ENCODE data around the gene LRRC71. TPM values are rescaled to one million over a fixed set of nuclear protein-coding genes. Genes with fewer than 3 reads are reported as not detected.

Gene LRRC71
- not detected for total RNA-seq

- DNase-seq (ENCODE audit: low spot score) = no peak
- no peak for ATAC-seq (ENCODE audit: insufficient number of reproducible peaks, low FRiP score, low read depth)
- Histone ChIP-seq H3K27ac (no peak within 1 kb of the TSS), H3K4me1 (ENCODE audit: control insufficient read depth in 1 of 2, low read depth in 2 of 2) (peaks cover 7 to 24% of the 10 kb centered on the region in 2 donors), H3K36me3 (no peaks in the 10 kb centered on the region), H3K27me3 (replicated peaks; ENCODE audit: insufficient read depth) (peaks cover 4% of the 10 kb centered on the region), H3K9me3 (no peaks in the 10 kb centered on the region), H3K4me3 (peak within 1 kb of the TSS; percentile 51)
- TF ChIP-seq CTCF (IDR thresholded peaks at IDR 0.05) = peak; percentile 69
Measured at GRCh38 chr1:156920233-156921052, at the start of gene LRRC71. Gene LRRC71, plus strand, starts transcription at chr1:156920632. Its CDS starts 172 bp downstream, at chr1:156920804.

- no peaks in the 10 kb centered on the region for H3K4me1 ChIP-seq (ENCODE audit: control insufficient read depth in 1 of 2, low read depth in 2 of 2)
- DNase-seq (ENCODE audit: low spot score) = no peak
- H3K27me3 ChIP-seq (replicated peaks; ENCODE audit: insufficient read depth) = no peaks in the 10 kb centered on the region
- H3K4me3 ChIP-seq = no peak overlapping the region
- TF ChIP-seq CTCF (IDR thresholded peaks at IDR 0.05) = no peak
- no peaks in the 10 kb centered on the region for H3K9me3 ChIP-seq
- H3K36me3 ChIP-seq = no peaks in the 10 kb centered on the region
- no peak overlapping the region for H3K27ac ChIP-seq
- ATAC-seq (ENCODE audit: insufficient number of reproducible peaks, low FRiP score, low read depth) = no peak
Measured at GRCh38 chr1:156873659-156874058, 46.8 kb upstream of the LRRC71 start.

- Histone ChIP-seq H3K4me1 (ENCODE audit: control insufficient read depth in 1 of 2, low read depth in 2 of 2) (no peaks in the 10 kb centered on the region), H3K36me3 (no peaks in the 10 kb centered on the region), H3K27me3 (replicated peaks; ENCODE audit: insufficient read depth) (no peaks in the 10 kb centered on the region), H3K9me3 (no peaks in the 10 kb centered on the region), H3K4me3 (no peak overlapping the region), H3K27ac (no peak overlapping the region)
- no peak for TF ChIP-seq CTCF (IDR thresholded peaks at IDR 0.05)
- DNase-seq (ENCODE audit: low spot score) (no peak), ATAC-seq (ENCODE audit: insufficient number of reproducible peaks, low FRiP score, low read depth) (no peak)
Measured at GRCh38 chr1:156874142-156874541, 46.3 kb upstream of the LRRC71 start.

- Histone ChIP-seq H3K36me3 (no peaks in the 10 kb centered on the region), H3K9me3 (no peaks in the 10 kb centered on the region), H3K4me1 (ENCODE audit: control insufficient read depth in 1 of 2, low read depth in 2 of 2) (no peaks in the 10 kb centered on the region), H3K4me3 (no peak overlapping the region), H3K27ac (no peak overlapping the region), H3K27me3 (replicated peaks; ENCODE audit: insufficient read depth) (no peaks in the 10 kb centered on the region)
- TF ChIP-seq CTCF (IDR thresholded peaks at IDR 0.05) = no peak
- no peak for ATAC-seq (ENCODE audit: insufficient number of reproducible peaks, low FRiP score, low read depth)
- no peak for DNase-seq (ENCODE audit: low spot score)
Measured at GRCh38 chr1:156874572-156875340, 45.7 kb upstream of the LRRC71 start.

GRCh38 chr1:156875341-156875615 is 45.2 kb upstream of the LRRC71 start:
- Histone ChIP-seq H3K4me3 (no peak overlapping the region), H3K9me3 (no peaks in the 10 kb centered on the region), H3K27me3 (replicated peaks; ENCODE audit: insufficient read depth) (no peaks in the 10 kb centered on the region)

More at GRCh38 chr1:156875341-156875615, 45.2 kb upstream of the LRRC71 start:
- ATAC-seq (ENCODE audit: insufficient number of reproducible peaks, low FRiP score, low read depth) (no peak), DNase-seq (ENCODE audit: low spot score) (no peak)
- no peaks in the 10 kb centered on the region for H3K36me3 ChIP-seq
- no peaks in the 10 kb centered on the region for H3K4me1 ChIP-seq (ENCODE audit: control insufficient read depth in 1 of 2, low read depth in 2 of 2)
- no peak for TF ChIP-seq CTCF (IDR thresholded peaks at IDR 0.05)
- H3K27ac ChIP-seq = no peak overlapping the region

Data from thoracic aorta (tissue), 2 donors.